Renal cortex interstitium (tissue), 3 donors: ENCODE data around the gene BOD1L2. TPM values are rescaled to one million over a fixed set of nuclear protein-coding genes. Genes with fewer than 3 reads are reported as not detected.

ENCODE experiments used
- polyA plus RNA-seq, 3 donors: library from polyadenylated mRNA; unstranded; fragments of 120-200 nt; gene quantifications; one replicate each; pipeline ENCODE4 v1.2.1, GENCODE V29; 2013; ENCODE audit not compliant: insufficient read length in 3 of 3

BOD1L2 gene
- polyA plus RNA-seq, 3 donors = not detected

Other genes starting within 250 kb of the BOD1L2 start
- under 1 TPM in 1 of 3 donors, not detected in 2; 0.07 TPM for gene ST8SIA3, start 205.5 kb downstream of the BOD1L2 start, polyA plus RNA-seq